Activated T-helper 1 cell treated with anti-CD3 and anti-CD28 coated beads, Interleukin-12 subunit alpha, Interleukin-12 subunit beta, Interleukin-2, Interleukin-4 antibody, amounts not matched to agents 30 ng/mL and 10 ng/mL and 1 ng/mL, durations not matched to agents 14 hours and 24 hours and 36 hours (primary cell): ENCODE data around the gene SPTB. TPM values are rescaled to one million over a fixed set of nuclear protein-coding genes. Genes with fewer than 3 reads are reported as not detected.
"Not testable (repeated sequence)": the region's sequence is repeated elsewhere in the genome, so short reads cannot be mapped to it uniquely, and the experiment has no call there.

Experiments used
- DNase-seq: peaks from one replicate; pipeline ENCODE4 v3.0.0; 2021; ENCODE audit warnings: low spot score
- H3K27ac Mint-ChIP-seq: one replicate; pipeline ENCODE4 v1.8.0; 2021; ENCODE audit warnings: mild to moderate bottlenecking, mixed read lengths
- H3K27me3 Mint-ChIP-seq: one replicate; pipeline ENCODE4 v1.8.0; 2022; ENCODE audit warnings: mild to moderate bottlenecking, moderate library complexity, mixed read lengths; ENCODE audit not compliant: insufficient read depth
- H3K36me3 Mint-ChIP-seq: one replicate; pipeline ENCODE4 v1.8.0; 2021; ENCODE audit warnings: low read depth, mixed read lengths
- H3K4me1 Mint-ChIP-seq: one replicate; pipeline ENCODE4 v1.8.0; 2021; ENCODE audit warnings: low read depth, mixed read lengths
- H3K4me3 Mint-ChIP-seq: one replicate; pipeline ENCODE4 v1.8.0; 2021; ENCODE audit warnings: mild to moderate bottlenecking, moderate library complexity, mixed read lengths
- H3K9me3 Mint-ChIP-seq: one replicate; pipeline ENCODE4 v1.8.0; 2021; ENCODE audit warnings: mixed read lengths
- intact Hi-C: fragments of 100-400 bp; cut with micrococcal nuclease; formaldehyde crosslinking; loops from one replicate; pipeline ENCODE4 v1.15.1; 2024
- total RNA-seq: library from RNA; stranded (reverse); gene quantifications from 2 replicates; pipeline ENCODE4 v1.2.3, GENCODE V29; 2022

The SPTB gene
- total RNA-seq, 1 donor from 2014 or later = not detected

DNA sequence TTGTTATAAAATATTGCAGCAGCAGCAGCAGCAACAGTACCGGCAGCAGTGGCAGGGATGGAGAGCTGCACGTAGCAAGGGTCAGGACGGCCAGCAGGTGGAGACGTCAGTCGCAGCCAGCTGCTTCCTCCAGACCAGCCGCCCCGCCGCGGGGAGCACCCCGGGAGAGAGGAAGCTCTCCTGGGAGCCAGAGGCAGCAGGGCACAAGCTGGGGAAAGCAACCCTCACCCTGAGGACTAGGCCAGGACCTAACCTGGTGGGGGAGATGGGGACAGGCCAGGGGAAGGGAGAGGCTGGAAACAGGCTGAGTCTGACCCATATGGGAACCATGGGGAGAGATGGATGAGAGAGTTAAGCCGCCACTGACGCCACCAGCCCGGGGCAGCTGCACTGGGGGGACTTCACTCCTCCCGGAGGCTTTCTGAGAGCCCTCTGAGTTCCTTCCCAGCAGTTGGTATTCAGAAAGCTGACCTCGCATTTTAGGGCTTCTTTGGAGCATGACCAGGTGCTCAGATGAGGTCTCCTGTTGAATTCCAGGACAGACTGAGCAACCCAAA, 56.3 kb downstream of the SPTB start:
- intact Hi-C loops = loop anchor here (1.0 to 5.0 kb wide), 2 partner anchors 69 to 160 kb away; no protein-coding TSS in a partner anchor
- peaks cover 6% of the 10 kb centered on the region for H3K4me1 Mint-ChIP-seq
- no peak overlapping the region for H3K27ac Mint-ChIP-seq
- H3K27me3 Mint-ChIP-seq = peaks cover 30% of the 10 kb centered on the region
- H3K36me3 Mint-ChIP-seq = no peaks in the 10 kb centered on the region
- peak overlapping the region; percentile 23 for H3K4me3 Mint-ChIP-seq
- DNase-seq = peak; percentile 48
- no peaks in the 10 kb centered on the region for H3K9me3 Mint-ChIP-seq

DNA sequence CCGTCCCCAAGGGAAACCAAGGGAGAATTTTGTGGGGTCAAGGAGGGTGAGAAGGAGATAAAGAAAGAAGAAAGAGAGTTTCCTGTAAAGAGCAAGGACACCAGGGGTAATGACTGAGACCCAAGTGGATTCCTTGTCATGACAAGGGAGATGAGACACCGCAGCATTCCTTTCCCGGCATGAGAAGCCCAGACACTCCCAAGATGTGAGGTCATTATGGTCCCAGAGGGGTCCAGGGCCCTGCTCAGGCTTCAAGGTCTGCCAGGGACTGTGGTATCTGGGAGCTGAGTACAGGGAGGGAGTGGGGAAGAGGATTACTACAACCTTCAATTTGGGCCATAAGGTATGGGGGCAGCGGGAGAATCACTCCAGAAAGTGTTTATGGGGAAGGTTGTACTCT, 58.1 kb downstream of the SPTB start:
- H3K9me3 Mint-ChIP-seq = no peaks in the 10 kb centered on the region
- intact Hi-C loops = loop anchor here (5.0 kb wide), 1 partner anchor 71 kb away; no protein-coding TSS in a partner anchor
- H3K4me1 Mint-ChIP-seq = peaks cover 6% of the 10 kb centered on the region
- H3K4me3 Mint-ChIP-seq = no peak overlapping the region
- no peak overlapping the region for H3K27ac Mint-ChIP-seq
- no peak for DNase-seq
- no peaks in the 10 kb centered on the region for H3K36me3 Mint-ChIP-seq
- peaks cover 28% of the 10 kb centered on the region for H3K27me3 Mint-ChIP-seq

DNA sequence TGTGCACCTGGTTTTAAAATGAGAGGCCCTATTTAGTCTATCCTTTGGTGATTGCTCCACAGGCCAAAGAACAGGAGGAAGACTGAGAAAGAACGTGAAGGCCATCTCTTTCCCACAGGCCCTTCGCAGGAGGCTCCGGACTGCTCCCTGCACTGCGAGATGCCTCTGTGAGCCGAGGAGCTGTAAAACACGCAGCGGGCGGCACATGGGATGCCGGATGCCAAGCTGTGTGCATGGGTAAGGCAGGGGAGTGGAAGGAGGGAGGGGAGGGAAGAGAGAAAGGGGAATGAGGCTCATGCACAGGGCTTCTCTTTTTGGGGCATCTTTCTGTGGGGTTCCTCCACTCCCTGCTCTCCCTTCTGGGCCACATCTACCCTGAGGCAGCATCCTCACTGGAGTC, 61.6 kb downstream of the SPTB start:
- intact Hi-C loops = no loop called here
- peaks cover 3% of the 10 kb centered on the region for H3K4me1 Mint-ChIP-seq
- no peaks in the 10 kb centered on the region for H3K36me3 Mint-ChIP-seq
- peaks cover 41% of the 10 kb centered on the region for H3K27me3 Mint-ChIP-seq
- no peak for DNase-seq
- no peak overlapping the region for H3K27ac Mint-ChIP-seq
- H3K4me3 Mint-ChIP-seq = no peak overlapping the region
- H3K9me3 Mint-ChIP-seq = no peaks in the 10 kb centered on the region

- Mint-ChIP-seq H3K27me3 (peaks cover 46% of the 10 kb centered on the region), H3K36me3 (no peaks in the 10 kb centered on the region), H3K4me1 (no peaks in the 10 kb centered on the region), H3K27ac (no peak overlapping the region), H3K9me3 (no peaks in the 10 kb centered on the region), H3K4me3 (no peak overlapping the region)
- intact Hi-C loops = no loop called here
- no peak for DNase-seq
Measured at GRCh38 chr14:64817631-64818030, 62.1 kb downstream of the SPTB start.

- no peaks in the 10 kb centered on the region for H3K9me3 Mint-ChIP-seq
- H3K27ac Mint-ChIP-seq = no peak overlapping the region
- peaks cover 45% of the 10 kb centered on the region for H3K27me3 Mint-ChIP-seq
- intact Hi-C loops = no loop called here
- DNase-seq = no peak
- H3K4me1 Mint-ChIP-seq = no peaks in the 10 kb centered on the region
- H3K4me3 Mint-ChIP-seq = no peak overlapping the region
- no peaks in the 10 kb centered on the region for H3K36me3 Mint-ChIP-seq
Measured at GRCh38 chr14:64816221-64816783, 63.4 kb downstream of the SPTB start.

- Mint-ChIP-seq H3K4me1 (no peaks in the 10 kb centered on the region), H3K4me3 (no peak overlapping the region), H3K27me3 (peaks cover 40% of the 10 kb centered on the region), H3K9me3 (no peaks in the 10 kb centered on the region), H3K27ac (no peak overlapping the region), H3K36me3 (no peaks in the 10 kb centered on the region)
- intact Hi-C loops = no loop called here
- DNase-seq = no peak
Measured at GRCh38 chr14:64815257-64815656, 64.5 kb downstream of the SPTB start.

DNA sequence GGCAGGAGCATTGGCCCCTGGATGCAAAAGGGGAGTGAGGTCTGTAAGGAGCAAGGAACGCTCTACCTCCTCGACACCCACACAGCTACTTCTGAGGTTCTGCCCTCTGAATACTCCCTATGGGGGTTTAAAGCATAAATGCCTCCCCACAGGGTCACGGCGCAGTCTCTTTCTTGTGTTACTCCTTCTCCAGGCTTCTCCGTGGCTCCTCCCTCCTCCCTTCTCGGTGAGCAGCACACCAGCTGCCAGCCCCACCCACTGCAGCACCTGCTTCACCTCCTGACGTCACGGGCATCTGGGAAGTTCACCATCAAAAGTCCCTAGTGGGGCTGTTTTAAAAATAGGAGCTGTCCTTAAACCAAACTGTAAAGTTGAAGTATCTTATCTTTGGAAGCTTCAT, 67.3 kb downstream of the SPTB start:
- Mint-ChIP-seq H3K4me3 (no peak overlapping the region), H3K9me3 (no peaks in the 10 kb centered on the region), H3K36me3 (no peaks in the 10 kb centered on the region), H3K27ac (no peak overlapping the region), H3K27me3 (peaks cover 30% of the 10 kb centered on the region), H3K4me1 (no peaks in the 10 kb centered on the region)
- DNase-seq = no peak
- intact Hi-C loops = no loop called here

- H3K4me3 Mint-ChIP-seq = no peak overlapping the region
- H3K27me3 Mint-ChIP-seq = peaks cover 30% of the 10 kb centered on the region
- DNase-seq = no peak
Measured at GRCh38 chr14:64811676-64812075, 68.0 kb downstream of the SPTB start.

DNA sequence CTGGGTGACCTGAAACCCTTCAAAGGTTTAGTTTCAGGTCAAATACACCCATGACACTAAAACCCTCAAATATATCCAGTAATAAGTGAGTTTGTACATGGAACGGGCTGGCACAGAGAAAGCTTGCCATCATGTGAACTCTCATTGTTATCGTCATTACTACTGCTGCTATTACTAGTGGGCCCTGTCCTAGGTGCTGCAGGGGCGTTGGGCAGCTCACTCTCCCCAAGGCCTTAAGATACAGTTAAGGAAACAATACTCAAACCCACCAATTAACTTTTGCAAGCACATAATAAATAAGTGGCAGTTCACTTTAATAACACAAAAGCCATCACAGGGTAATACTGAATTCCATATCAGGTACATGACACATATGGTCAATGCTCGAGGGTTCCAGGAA, 71.3 kb downstream of the SPTB start:
- Mint-ChIP-seq H3K4me1 (no peaks in the 10 kb centered on the region), H3K27me3 (peaks cover 19% of the 10 kb centered on the region), H3K27ac (no peak overlapping the region), H3K4me3 (no peak overlapping the region), H3K9me3 (no peaks in the 10 kb centered on the region), H3K36me3 (no peaks in the 10 kb centered on the region)
- DNase-seq = no peak
- intact Hi-C loops = no loop called here

More at GRCh38 chr14:64811676-64812075, 68.0 kb downstream of the SPTB start:
- no peak overlapping the region for H3K27ac Mint-ChIP-seq
- H3K36me3 Mint-ChIP-seq = no peaks in the 10 kb centered on the region
- H3K4me1 Mint-ChIP-seq = no peaks in the 10 kb centered on the region
- intact Hi-C loops = no loop called here
- no peaks in the 10 kb centered on the region for H3K9me3 Mint-ChIP-seq

- H3K4me3 Mint-ChIP-seq = no peak overlapping the region
- intact Hi-C loops = no loop called here
- H3K9me3 Mint-ChIP-seq = no peaks in the 10 kb centered on the region
- H3K27me3 Mint-ChIP-seq = peaks cover 10% of the 10 kb centered on the region
- H3K4me1 Mint-ChIP-seq = no peaks in the 10 kb centered on the region
- no peak for DNase-seq
- H3K27ac Mint-ChIP-seq = no peak overlapping the region
- H3K36me3 Mint-ChIP-seq = no peaks in the 10 kb centered on the region
Measured at GRCh38 chr14:64807551-64807950, 72.2 kb downstream of the SPTB start.

DNA sequence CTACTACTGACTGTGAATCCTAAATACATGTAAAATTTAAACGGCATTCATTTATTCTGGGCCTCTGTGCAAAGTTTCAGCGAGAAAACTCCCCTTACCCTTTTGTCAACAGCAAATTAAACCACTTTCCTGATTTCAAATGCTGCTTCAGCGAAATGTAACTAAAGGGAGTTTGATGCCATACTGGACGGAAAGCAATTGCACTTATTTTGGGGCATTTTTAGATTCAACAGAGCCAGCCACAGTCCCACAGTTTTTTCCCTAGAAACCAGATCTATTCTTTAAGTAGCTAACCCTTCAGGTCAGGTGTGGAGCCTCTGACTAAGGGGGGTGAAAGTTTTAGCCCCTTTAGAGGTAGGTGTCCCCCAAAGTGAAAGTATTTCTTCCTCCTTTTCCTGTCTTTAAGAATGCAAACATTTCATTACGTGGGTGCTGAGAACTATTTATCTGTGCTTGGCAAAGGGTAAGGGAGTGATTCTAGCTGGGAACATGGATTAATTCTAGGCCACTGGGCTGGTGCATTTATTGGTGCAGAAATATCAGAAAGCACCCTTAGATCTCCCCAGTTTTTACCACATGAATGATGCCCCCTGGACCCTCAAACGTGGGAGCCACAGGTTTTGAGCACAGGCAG, 72.7 kb downstream of the SPTB start:
- Mint-ChIP-seq H3K36me3 (no peaks in the 10 kb centered on the region), H3K27ac (no peak overlapping the region)
- intact Hi-C loops = no loop called here

DNA sequence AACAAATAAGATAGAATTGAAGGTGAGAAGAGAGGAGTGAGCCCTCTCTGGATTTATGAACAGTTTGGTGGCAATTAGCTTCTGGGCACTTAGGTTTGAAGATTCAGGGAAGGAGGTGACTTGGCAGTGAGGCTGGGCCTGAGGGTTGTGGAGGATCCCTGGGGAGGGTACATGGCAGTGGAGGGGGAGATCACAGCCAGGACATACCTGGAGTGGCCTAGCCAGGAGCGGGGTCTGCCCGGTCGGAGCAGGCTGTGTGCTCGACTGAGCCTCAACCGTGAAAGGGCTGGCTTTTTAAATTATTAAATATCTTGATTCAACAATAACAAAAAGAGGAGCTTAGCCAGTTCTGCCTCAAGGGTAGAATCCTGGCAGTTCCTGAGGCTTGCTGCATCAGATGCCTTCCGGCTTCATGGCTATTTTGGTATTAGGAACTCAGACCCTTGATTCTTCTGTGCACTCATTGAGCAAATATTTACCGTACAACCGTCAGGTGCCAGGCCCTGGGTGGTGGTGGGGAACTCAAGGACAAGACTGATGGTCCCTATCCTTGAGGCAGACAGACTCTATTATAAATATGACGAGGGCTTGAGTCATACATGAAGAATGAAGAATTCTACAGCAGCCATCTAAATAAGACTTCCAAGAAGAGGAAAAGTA, 73.4 kb downstream of the SPTB start:
- Mint-ChIP-seq H3K27ac (no peak overlapping the region), H3K9me3 (no peaks in the 10 kb centered on the region), H3K36me3 (no peaks in the 10 kb centered on the region), H3K4me1 (no peaks in the 10 kb centered on the region), H3K27me3 (peaks cover 5% of the 10 kb centered on the region), H3K4me3 (no peak overlapping the region)
- intact Hi-C loops = no loop called here
- no peak for DNase-seq

More for the DNA sequence above, 72.7 kb downstream of the SPTB start:
- DNase-seq = no peak
- H3K9me3 Mint-ChIP-seq = no peaks in the 10 kb centered on the region
- peaks cover 5% of the 10 kb centered on the region for H3K27me3 Mint-ChIP-seq
- H3K4me1 Mint-ChIP-seq = no peaks in the 10 kb centered on the region
- no peak overlapping the region for H3K4me3 Mint-ChIP-seq

GRCh38 chr14:64805646-64806045, 74.1 kb downstream of the SPTB start:
- H3K9me3 Mint-ChIP-seq, H3K4me1 Mint-ChIP-seq, H3K36me3 Mint-ChIP-seq, H3K4me3 Mint-ChIP-seq, intact Hi-C loops, DNase-seq, H3K27ac Mint-ChIP-seq, H3K27me3 Mint-ChIP-seq: not testable (repeated sequence)
